H1 (cell line): ENCODE measurements around the gene PHF10. TPM values are rescaled to one million over a fixed set of nuclear protein-coding genes. Genes with fewer than 3 reads are reported as not detected.
A peak's percentile ranks its signal among the peaks of the same experiment; 100 is the strongest.

Experiments
- CTCF ChIA-PET: fragments of 300-600 bp; sonication (Branson Sonifier 250); formaldehyde crosslinking; loops from one replicate; lab custom pipeline; 2021; ENCODE audit not compliant: partially characterized antibody; lab: Charles Lee
- POLR2A ChIA-PET: fragments of 300-600 bp; sonication (Branson Sonifier 250); formaldehyde crosslinking; loops from one replicate; lab custom pipeline; 2021; ENCODE audit warnings: inconsistent platforms; ENCODE audit not compliant: partially characterized antibody; lab: Charles Lee
- DNase-seq, 2 experiments: peaks; one replicate each; pipeline versions ENCODE4 v3.0.0 to v3.0.0-alpha.2; 2010 to 2022; ENCODE audit warnings: low spot score in 2 of 2, low read depth in 1 of 2, mixed read lengths in 1 of 2
- FAIRE-seq: peaks from 2 replicates; lab custom pipeline; 2011; peaks lifted over from hg19 to GRCh38; lab: Jason Lieb, UNC
- H2AFZ ChIP-seq: 2 replicates; pipeline ENCODE4 v1.8.1; 2012; ENCODE audit warnings: low read length, inconsistent platforms
- H2AK5ac ChIP-seq: 2 replicates; pipeline ENCODE4 v1.6.1; 2013; ENCODE audit warnings: low read depth, low read length
- H2BK120ac ChIP-seq: replicated peaks from 2 replicates; pipeline ENCODE3; 2013; ENCODE audit warnings: low read depth, low read length, inconsistent platforms
- H2BK12ac ChIP-seq: 2 replicates; pipeline ENCODE4 v1.6.1; 2013; ENCODE audit warnings: low read depth, low read length
- H2BK15ac ChIP-seq: 2 replicates; pipeline ENCODE4 v1.6.1; 2013; ENCODE audit warnings: low read length
- H2BK20ac ChIP-seq: 2 replicates; pipeline ENCODE4 v1.6.1; 2013; ENCODE audit warnings: low read length
- H2BK5ac ChIP-seq: 2 replicates; pipeline ENCODE4 v1.6.1; 2013; ENCODE audit warnings: low read depth, low read length
- H3K14ac ChIP-seq: 2 replicates; pipeline ENCODE4 v1.6.1; 2013; ENCODE audit warnings: inconsistent platforms; ENCODE audit not compliant: insufficient read length
- H3K18ac ChIP-seq: 2 replicates; pipeline ENCODE4 v1.6.1; 2013; ENCODE audit warnings: low read length; ENCODE audit errors: extremely low read depth
- H3K23ac ChIP-seq: 2 replicates; pipeline ENCODE4 v1.6.1; 2013; ENCODE audit warnings: inconsistent platforms; ENCODE audit not compliant: insufficient read length
- H3K23me2 ChIP-seq: 2 replicates; pipeline ENCODE4 v1.6.1; 2013; ENCODE audit warnings: low read depth, low read length
- H3K27ac ChIP-seq: 2 replicates; pipeline ENCODE4 v1.6.1; 2011; ENCODE audit warnings: low read depth, low read length, inconsistent platforms
- H3K27me3 ChIP-seq, 4 experiments: replicated peaks in 1 of 4; 1 replicate in 1 of 4; 2 replicates in 3 of 4; pipeline versions ENCODE4 v1.6.1 to v1.8.1; 2011 to 2013; ENCODE audit warnings: low read length in 3 of 4, mild to moderate bottlenecking in 3 of 4, inconsistent platforms in 2 of 4, mixed read lengths in 2 of 4, moderate library complexity in 1 of 4; ENCODE audit not compliant: control insufficient read depth in 3 of 4, insufficient read depth in 3 of 4; ENCODE audit errors: extremely low read depth in 1 of 4
- H3K36me3 ChIP-seq, 4 experiments: 2 replicates each; pipeline versions ENCODE4 v1.6.1 to v1.8.1; 2011 to 2013; ENCODE audit warnings: mild to moderate bottlenecking in 4 of 4, low read length in 3 of 4, moderate library complexity in 2 of 4, control low read depth in 1 of 4, inconsistent platforms in 1 of 4; ENCODE audit not compliant: insufficient read depth in 4 of 4, control insufficient read depth in 2 of 4
- H3K4ac ChIP-seq: replicated peaks from 2 replicates; pipeline ENCODE3; 2013; ENCODE audit warnings: low read length, low read depth, mixed read lengths, inconsistent platforms; ENCODE audit not compliant: insufficient read length
- H3K4me1 ChIP-seq, 4 experiments: replicated peaks in 1 of 4; 1 replicate in 1 of 4; 2 replicates in 3 of 4; pipeline versions ENCODE4 v1.6.1 to v1.8.1; 2011 to 2013; ENCODE audit warnings: low read length in 3 of 4, inconsistent platforms in 2 of 4, mixed read lengths in 1 of 4; ENCODE audit not compliant: insufficient read depth in 4 of 4, control insufficient read depth in 3 of 4
- H3K4me2 ChIP-seq, 2 experiments: 2 replicates each; pipeline versions ENCODE4 v1.6.1 to v1.8.1; 2011 to 2013; ENCODE audit warnings: low read depth in 2 of 2, low read length in 2 of 2, control low read depth in 1 of 2, inconsistent platforms in 1 of 2, mild to moderate bottlenecking in 1 of 2; ENCODE audit not compliant: insufficient read depth in 1 of 2
- H3K4me3 ChIP-seq, 4 experiments: fragments of 200-600, 300-600 bp in 1 of 4; sonication (generic), shearing (Covaris generic), sonication (Bioruptor Twin) in 1 of 4; 2 replicates each; pipeline versions ENCODE4 v1.5.1 to v1.8.1; 2011 to 2016; ENCODE audit warnings: low read length in 4 of 4, low read depth in 3 of 4, control low read depth in 2 of 4, inconsistent platforms in 2 of 4, mild to moderate bottlenecking in 2 of 4, mixed read lengths in 1 of 4, moderate library complexity in 1 of 4; ENCODE audit not compliant: insufficient read depth in 2 of 4; ENCODE audit errors: extremely low read depth in 1 of 4
- H3K56ac ChIP-seq: replicated peaks from 2 replicates; pipeline ENCODE3; 2013; ENCODE audit warnings: low read depth, mild to moderate bottlenecking, mixed read lengths, low read length, inconsistent platforms; ENCODE audit not compliant: insufficient read length
- H3K79me1 ChIP-seq: 2 replicates; pipeline ENCODE4 v1.6.1; 2013; ENCODE audit warnings: low read depth, low read length, control low read depth
- H3K79me2 ChIP-seq, 2 experiments: 2 replicates each; pipeline versions ENCODE4 v1.6.1 to v1.8.1; 2012 to 2013; ENCODE audit warnings: low read length in 2 of 2, mild to moderate bottlenecking in 2 of 2, inconsistent platforms in 1 of 2; ENCODE audit not compliant: insufficient read depth in 2 of 2, control insufficient read depth in 1 of 2
- H3K9ac ChIP-seq, 4 experiments: replicated peaks in 1 of 4; 1 replicate in 1 of 4; 2 replicates in 3 of 4; pipeline versions ENCODE4 v1.6.1 to v1.8.1; 2011 to 2013; ENCODE audit warnings: low read depth in 3 of 4, low read length in 3 of 4, control low read depth in 2 of 4, mild to moderate bottlenecking in 2 of 4, moderate library complexity in 2 of 4, inconsistent platforms in 1 of 4; ENCODE audit errors: extremely low read depth in 1 of 4
- H3K9me3 ChIP-seq, 2 experiments: 2 replicates each; pipeline versions ENCODE4 v1.6.1 to v1.8.1; 2012 to 2013; ENCODE audit warnings: mild to moderate bottlenecking in 2 of 2, moderate library complexity in 2 of 2, control low read depth in 1 of 2, inconsistent platforms in 1 of 2, low read depth in 1 of 2, low read length in 1 of 2, mixed read lengths in 1 of 2; ENCODE audit not compliant: insufficient read depth in 2 of 2
- H4K20me1 ChIP-seq, 2 experiments: replicated peaks in 1 of 2; 2 replicates each; pipeline versions ENCODE3 to v1.8.1; 2011 to 2013; ENCODE audit warnings: inconsistent platforms in 2 of 2, low read length in 2 of 2, mild to moderate bottlenecking in 1 of 2; ENCODE audit not compliant: insufficient read depth in 2 of 2, control insufficient read depth in 1 of 2
- H4K5ac ChIP-seq: 2 replicates; pipeline ENCODE4 v1.6.1; 2013; ENCODE audit warnings: low read length, low read depth, mixed read lengths, inconsistent platforms; ENCODE audit not compliant: insufficient read length
- H4K8ac ChIP-seq: 2 replicates; pipeline ENCODE4 v1.8.0; 2013; ENCODE audit warnings: mild to moderate bottlenecking, moderate library complexity, low read length, inconsistent platforms; ENCODE audit not compliant: insufficient read depth; ENCODE audit errors: extremely low read depth
- H4K91ac ChIP-seq: replicated peaks from 2 replicates; pipeline ENCODE3; 2013; ENCODE audit warnings: low read length, mixed read lengths, inconsistent platforms; ENCODE audit not compliant: insufficient read length
- CBX5 ChIP-seq: fragments of 300-800, 300-1000 bp; sonication (generic); IDR thresholded peaks from 2 replicates; pipeline ENCODE4 v1.7.1; 2016; ENCODE audit warnings: antibody characterized with exemption, low read length, low read depth
- CBX8 ChIP-seq: fragments of 300-800, 300-1000 bp; sonication (generic); IDR thresholded peaks from 2 replicates; pipeline ENCODE4 v1.7.1; 2016; ENCODE audit warnings: low read depth, low read length, borderline replicate concordance
- CREB1 ChIP-seq: IDR thresholded peaks from 2 replicates; pipeline ENCODE4 v1.6.1; 2012; ENCODE audit warnings: inconsistent platforms
- JUND ChIP-seq: IDR thresholded peaks from 2 replicates; pipeline ENCODE4 v1.6.1; 2011; ENCODE audit warnings: mild to moderate bottlenecking, improper control_type of control experiment, low read length
- MAFK ChIP-seq: IDR thresholded peaks from 2 replicates; pipeline ENCODE4 v1.6.1; 2012; ENCODE audit warnings: low read depth, mild to moderate bottlenecking, improper control_type of control experiment, low read length
- SIX5 ChIP-seq: IDR thresholded peaks from 2 replicates; pipeline ENCODE4 v1.6.1; 2011; ENCODE audit warnings: mild to moderate bottlenecking, low read depth, low read length
- SRF ChIP-seq: IDR thresholded peaks from 2 replicates; pipeline ENCODE4 v1.6.1; 2011; ENCODE audit warnings: mild to moderate bottlenecking, low read depth, low read length, moderate library complexity
- TAF1 ChIP-seq: IDR thresholded peaks from 2 replicates; pipeline ENCODE4 v1.6.1; 2011; ENCODE audit warnings: mild to moderate bottlenecking, low read depth, low read length
- TEAD4 ChIP-seq: IDR thresholded peaks from 2 replicates; pipeline ENCODE4 v1.6.1; 2012; ENCODE audit warnings: low read depth, low read length, inconsistent platforms, mixed read lengths
- YY1 ChIP-seq: IDR thresholded peaks from 2 replicates; pipeline ENCODE4 v1.6.1; 2011; ENCODE audit warnings: low read depth, mild to moderate bottlenecking, low read length
- WGBS, 2 experiments: shearing (Covaris generic) in 1 of 2; methylation state at CpG; one replicate each; pipeline versions ENCODE4 v1.1.6 to v1.1.7; 2013 to 2015; ENCODE audit warnings: low lambda C conversion rate in 2 of 2, mixed read lengths in 2 of 2, inconsistent platforms in 1 of 2, low coverage in 1 of 2, missing lambda C conversion rate in 1 of 2; ENCODE audit not compliant: insufficient replicate concordance in 2 of 2, insufficient coverage in 1 of 2, insufficient read length in 1 of 2; ENCODE audit errors: extremely low coverage in 1 of 2, missing lambda C conversion rate in 1 of 2; 5-methylcytosine and 5-hydroxymethylcytosine counted together
- polyA plus RNA-seq, 7 experiments: library from polyadenylated mRNA; depleted of rRNA in 3 of 7; stranded (reverse) in 5 of 7; unstranded in 2 of 7; fragments of >200 nt in 5 of 7; fragments of 200-250 nt in 2 of 7; gene quantifications; 1 replicate in 5 of 7; 2 replicates in 1 of 7; 4 replicates in 1 of 7; pipeline versions ENCODE4 v1.2.1 to v1.2.3, GENCODE V29; 2011 to 2013; ENCODE audit warnings: missing spikeins in 2 of 7, mixed read lengths in 2 of 7
- total RNA-seq: library from RNA; stranded (reverse); fragmentation: NEBNext Ultra II Directional; extraction: Animal tissue kit (Norgen Biotek cat#: 25700); gene quantifications from 2 replicates; pipeline ENCODE4 v1.2.1, GENCODE V29; 2021

Gene PHF10
- total and polyA plus RNA-seq, 2 of the 8 experiments (the other 6 are each of a cell fraction or from before 2014, with no cell fraction given): 15.6 to 51.1 TPM

DNA sequence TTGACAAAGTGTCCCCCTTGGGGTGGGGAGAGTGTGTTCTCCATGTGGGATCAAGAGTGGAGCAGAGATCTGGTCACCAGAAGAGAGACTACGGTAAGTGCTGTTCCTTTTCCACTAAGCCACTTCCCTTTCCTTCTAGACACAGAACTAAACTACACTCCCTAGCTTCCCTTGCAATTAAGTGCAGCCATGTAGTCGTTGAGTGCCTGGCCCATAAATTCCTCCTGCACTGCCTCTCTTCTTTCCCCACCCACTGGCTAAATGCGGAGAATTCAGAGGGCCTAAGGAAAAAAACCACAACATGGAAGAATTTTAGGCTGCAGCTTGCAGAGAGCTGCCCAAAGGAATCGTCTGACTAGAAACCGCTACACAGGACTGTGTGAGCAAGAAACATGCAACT, 24.0 kb downstream of the PHF10 start:
- H4K20me1 ChIP-seq: peaks cover 4 to 14% of the 10 kb centered on the region in 2 experiments
- no peak overlapping the region for H3K18ac ChIP-seq
- no peak overlapping the region for H3K23ac ChIP-seq
- no peak overlapping the region for H2BK15ac ChIP-seq
- peaks cover 20% of the 10 kb centered on the region for H3K79me1 ChIP-seq
- peaks cover 3 to 77% of the 10 kb centered on the region in 2 experiments for H3K79me2 ChIP-seq
- H3K9me3 ChIP-seq: no peaks in the 10 kb centered on the region; a peak in 1 of 4 replicates
- no peak overlapping the region for H4K8ac ChIP-seq
- H2AFZ ChIP-seq: no peak overlapping the region
- ChIA-PET POLR2A (interaction anchor here (1.3 to 6.3 kb wide), 3 partner anchors 9 to 17 kb away, joined by 4 to 41 read pairs (median 22); no protein-coding TSS in a partner anchor), CTCF (interaction anchor here (0.5 to 1.7 kb wide), 4 partner anchors 22 to 279 kb away, joined by 3 to 4 read pairs (median 3); no protein-coding TSS in a partner anchor)
- H3K4me1 ChIP-seq: peaks cover 0 to 16% (median 5%) of the 10 kb centered on the region in 4 experiments; a peak in 2 of 7 replicates
- no peak overlapping the region for H2AK5ac ChIP-seq
- DNase-seq: no peak
- no peak overlapping the region for H3K14ac ChIP-seq
- no peak overlapping the region for H2BK120ac ChIP-seq
- H2BK20ac ChIP-seq: 0 out of 2 replicates have a peak overlapping the region, but pooled peaks have one; percentile 43
- peaks cover 0 to 9% (median under 1%) of the 10 kb centered on the region in 4 experiments; a peak in 3 of 8 replicates for H3K36me3 ChIP-seq
- 55% methylated on average over 5 of the region's 5 CpGs; no CpG with 5 or more reads in 1 of the 2 experiments for WGBS, 2 experiments
- H2BK5ac ChIP-seq: no peak overlapping the region
- FAIRE-seq: no peak
- no peak overlapping the region for H3K56ac ChIP-seq
- H3K4me3 ChIP-seq: peak overlapping the region; percentile 6 to 94 (median 44); a peak in 3 of 8 replicates
- TF ChIP-seq SRF: no peak
- TF ChIP-seq CREB1: no peak
- no peak for TF ChIP-seq JUND
- TF ChIP-seq TEAD4: no peak
- TF ChIP-seq YY1: no peak
- no peak for TF ChIP-seq CBX5
- no peak for TF ChIP-seq SIX5
- TF ChIP-seq MAFK: no peak
- TF ChIP-seq TAF1: no peak
- TF ChIP-seq CBX8: no peak
- H3K4ac ChIP-seq: no peak overlapping the region
- no peak overlapping the region for H2BK12ac ChIP-seq
- H4K91ac ChIP-seq: no peak overlapping the region
- H3K27me3 ChIP-seq: no peaks in the 10 kb centered on the region
- H3K9ac ChIP-seq: no peak overlapping the region
- H3K27ac ChIP-seq: no peak overlapping the region
- H3K4me2 ChIP-seq: peak overlapping the region; percentile 91 to 96; a peak in 3 of 4 replicates
- H4K5ac ChIP-seq: no peak overlapping the region
- H3K23me2 ChIP-seq: peaks cover 5% of the 10 kb centered on the region; the same call in 1 of the 2 replicates
